Stimulated activated naive B cell treated with anti-CD40 and anti-IgM and Interleukin-4, amounts not matched to agents 10 μg/mL and 1 μg/mL and 100 μg/mL, for 72 hours (primary cell): ENCODE measurements around the gene GCN1.
A peak's percentile ranks its signal among the peaks of the same experiment; 100 is the strongest.

Experiments used
- ATAC-seq, 2 donors: fragments of 150-1000 bp; cut with Tn5 transposase; replicated peaks; 2 replicates each; pipeline ENCODE4 v1.10.0; 2021; ENCODE audit warnings: moderate library complexity in 1 of 2
- DNase-seq: peaks from one replicate; pipeline ENCODE4 v3.0.0; 2021
- H3K27ac Mint-ChIP-seq: one replicate; pipeline ENCODE4 v1.8.0; 2022; ENCODE audit warnings: mild to moderate bottlenecking, mixed read lengths
- H3K27me3 Mint-ChIP-seq, 2 donors: one replicate each; pipeline ENCODE4 v1.8.0; 2022; ENCODE audit warnings: mixed read lengths in 2 of 2
- H3K36me3 Mint-ChIP-seq, 2 donors: one replicate each; pipeline ENCODE4 v1.8.0; 2022; ENCODE audit warnings: mixed read lengths in 2 of 2, mild to moderate bottlenecking in 1 of 2
- H3K4me1 Mint-ChIP-seq, 2 donors: one replicate each; pipeline ENCODE4 v1.8.0; 2022; ENCODE audit warnings: mixed read lengths in 2 of 2, mild to moderate bottlenecking in 1 of 2
- H3K4me3 Mint-ChIP-seq, 2 donors: one replicate each; pipeline ENCODE4 v1.8.0; 2022; ENCODE audit warnings: mild to moderate bottlenecking in 2 of 2, mixed read lengths in 2 of 2, moderate library complexity in 1 of 2
- H3K9me3 Mint-ChIP-seq, 2 donors: one replicate each; pipeline ENCODE4 v1.8.0; 2022; ENCODE audit warnings: mixed read lengths in 2 of 2, mild to moderate bottlenecking in 1 of 2

Gene GCN1

GRCh38 chr12:120142231-120142877 lies 52.2 kb downstream of the GCN1 start:
- Mint-ChIP-seq H3K4me1 (no peaks in the 10 kb centered on the region), H3K27ac (no peak overlapping the region), H3K9me3 (no peaks in the 10 kb centered on the region), H3K27me3 (no peaks in the 10 kb centered on the region), H3K36me3 (peaks cover 49 to 67% of the 10 kb centered on the region in 2 donors), H3K4me3 (no peak overlapping the region)
- ATAC-seq (no peak), DNase-seq (no peak)

GRCh38 chr12:120141336-120141735 lies 53.2 kb downstream of the GCN1 start:
- no peaks in the 10 kb centered on the region for H3K4me1 Mint-ChIP-seq
- DNase-seq (no peak), ATAC-seq (no peak)
- peaks cover 44 to 69% of the 10 kb centered on the region in 2 donors for H3K36me3 Mint-ChIP-seq
- H3K9me3 Mint-ChIP-seq, result no peaks in the 10 kb centered on the region
- H3K4me3 Mint-ChIP-seq, result no peak overlapping the region
- H3K27ac Mint-ChIP-seq, result no peak overlapping the region
- H3K27me3 Mint-ChIP-seq, result no peaks in the 10 kb centered on the region

GRCh38 chr12:120140603-120141002 lies 53.9 kb downstream of the GCN1 start:
- Mint-ChIP-seq H3K27ac (peak overlapping the region; percentile 31), H3K4me1 (no peaks in the 10 kb centered on the region), H3K4me3 (no peak overlapping the region), H3K9me3 (no peaks in the 10 kb centered on the region), H3K36me3 (peaks cover 43 to 74% of the 10 kb centered on the region in 2 donors), H3K27me3 (no peaks in the 10 kb centered on the region)
- ATAC-seq (no peak), DNase-seq (no peak)

GRCh38 chr12:120139958-120140357 lies 54.6 kb downstream of the GCN1 start:
- Mint-ChIP-seq H3K9me3 (no peaks in the 10 kb centered on the region), H3K36me3 (peaks cover 40 to 70% of the 10 kb centered on the region in 2 donors), H3K4me3 (no peak overlapping the region), H3K4me1 (no peaks in the 10 kb centered on the region), H3K27me3 (no peaks in the 10 kb centered on the region), H3K27ac (no peak overlapping the region)
- DNase-seq (no peak), ATAC-seq (no peak)

GRCh38 chr12:120138366-120138765 lies 56.1 kb downstream of the GCN1 start:
- Mint-ChIP-seq H3K9me3 (no peaks in the 10 kb centered on the region), H3K4me3 (no peak overlapping the region), H3K36me3 (peaks cover 39 to 76% of the 10 kb centered on the region in 2 donors), H3K27me3 (no peaks in the 10 kb centered on the region), H3K4me1 (peaks cover 5 to 14% of the 10 kb centered on the region in 2 donors), H3K27ac (no peak overlapping the region)
- no peak for DNase-seq
- ATAC-seq, result no peak

GRCh38 chr12:120137833-120138232 lies 56.7 kb downstream of the GCN1 start:
- peaks cover 10 to 19% of the 10 kb centered on the region in 2 donors for H3K4me1 Mint-ChIP-seq
- no peak overlapping the region for H3K4me3 Mint-ChIP-seq
- H3K27me3 Mint-ChIP-seq, result no peaks in the 10 kb centered on the region
- DNase-seq (no peak), ATAC-seq (no peak)
- H3K9me3 Mint-ChIP-seq, result no peaks in the 10 kb centered on the region
- peaks cover 38 to 81% of the 10 kb centered on the region in 2 donors for H3K36me3 Mint-ChIP-seq
- H3K27ac Mint-ChIP-seq, result no peak overlapping the region

- H3K4me1 Mint-ChIP-seq, result peaks cover 17 to 31% of the 10 kb centered on the region in 2 donors
Observed at GRCh38 chr12:120136093-120136770, 58.3 kb downstream of the GCN1 start.

GRCh38 chr12:120134307-120134980 lies 60.1 kb downstream of the GCN1 start:
- no peaks in the 10 kb centered on the region for H3K27me3 Mint-ChIP-seq
- H3K36me3 Mint-ChIP-seq, result peaks cover 32 to 75% of the 10 kb centered on the region in 2 donors
- no peak overlapping the region for H3K4me3 Mint-ChIP-seq
- no peaks in the 10 kb centered on the region for H3K9me3 Mint-ChIP-seq
- ATAC-seq, result no peak
- DNase-seq, result no peak
- peaks cover 20 to 38% of the 10 kb centered on the region in 2 donors for H3K4me1 Mint-ChIP-seq
- H3K27ac Mint-ChIP-seq, result peak overlapping the region; percentile 59

More at GRCh38 chr12:120136093-120136770, 58.3 kb downstream of the GCN1 start:
- DNase-seq, result no peak
- no peak overlapping the region for H3K4me3 Mint-ChIP-seq
- H3K27ac Mint-ChIP-seq, result peak overlapping the region; percentile 25
- peaks cover 36 to 79% of the 10 kb centered on the region in 2 donors for H3K36me3 Mint-ChIP-seq
- no peaks in the 10 kb centered on the region for H3K27me3 Mint-ChIP-seq
- ATAC-seq, result no peak
- no peaks in the 10 kb centered on the region for H3K9me3 Mint-ChIP-seq

GRCh38 chr12:120132863-120133385 lies 61.6 kb downstream of the GCN1 start:
- DNase-seq (peak; percentile 47), ATAC-seq (peak; percentile 93 to 94)
- peaks cover 20 to 46% of the 10 kb centered on the region in 2 donors for H3K4me1 Mint-ChIP-seq
- H3K4me3 Mint-ChIP-seq, result peak overlapping the region; percentile 55 to 70
- H3K27me3 Mint-ChIP-seq, result no peaks in the 10 kb centered on the region
- peak overlapping the region; percentile 96 for H3K27ac Mint-ChIP-seq
- H3K9me3 Mint-ChIP-seq, result no peaks in the 10 kb centered on the region
- H3K36me3 Mint-ChIP-seq, result peaks cover 37 to 75% of the 10 kb centered on the region in 2 donors

- ATAC-seq (no peak), DNase-seq (no peak)
- H3K27me3 Mint-ChIP-seq, result no peaks in the 10 kb centered on the region
- H3K9me3 Mint-ChIP-seq, result no peaks in the 10 kb centered on the region
- H3K4me1 Mint-ChIP-seq, result peaks cover 24 to 53% of the 10 kb centered on the region in 2 donors
- peak overlapping the region; percentile 96 for H3K27ac Mint-ChIP-seq
- peaks cover 41 to 74% of the 10 kb centered on the region in 2 donors for H3K36me3 Mint-ChIP-seq
- H3K4me3 Mint-ChIP-seq, result peak overlapping the region; percentile 41 to 70
Observed at GRCh38 chr12:120132054-120132836, 62.3 kb downstream of the GCN1 start.

- no peak for ATAC-seq
Observed at GRCh38 chr12:120131116-120131515, 63.4 kb downstream of the GCN1 start.

GRCh38 chr12:120130011-120130410 lies 64.5 kb downstream of the GCN1 start:
- H3K36me3 Mint-ChIP-seq, result peaks cover 50 to 87% of the 10 kb centered on the region in 2 donors
- H3K4me1 Mint-ChIP-seq, result peaks cover 45 to 76% of the 10 kb centered on the region in 2 donors
- ATAC-seq (no peak), DNase-seq (no peak)
- H3K27me3 Mint-ChIP-seq, result no peaks in the 10 kb centered on the region
- H3K27ac Mint-ChIP-seq, result peak overlapping the region; percentile 47
- no peaks in the 10 kb centered on the region for H3K9me3 Mint-ChIP-seq
- no peak overlapping the region for H3K4me3 Mint-ChIP-seq

More at GRCh38 chr12:120131116-120131515, 63.4 kb downstream of the GCN1 start:
- Mint-ChIP-seq H3K4me3 (no peak overlapping the region), H3K9me3 (no peaks in the 10 kb centered on the region), H3K27me3 (no peaks in the 10 kb centered on the region), H3K36me3 (peaks cover 48 to 79% of the 10 kb centered on the region in 2 donors), H3K4me1 (peaks cover 35 to 65% of the 10 kb centered on the region in 2 donors), H3K27ac (peak overlapping the region; percentile 87)
- DNase-seq, result no peak

GRCh38 chr12:120126635-120127005 lies 67.9 kb downstream of the GCN1 start:
- Mint-ChIP-seq H3K27ac (peak overlapping the region; percentile 94), H3K9me3 (no peaks in the 10 kb centered on the region), H3K36me3 (peaks cover 36 to 58% of the 10 kb centered on the region in 2 donors), H3K27me3 (no peaks in the 10 kb centered on the region), H3K4me3 (peak overlapping the region in 1 of 2 donors; percentile 41), H3K4me1 (peaks cover 47 to 69% of the 10 kb centered on the region in 2 donors)
- DNase-seq, result no peak
- ATAC-seq, result peak; percentile 59 to 67
